ENCODE data around the gene DOLPP1. TPM values are rescaled to one million over a fixed set of nuclear protein-coding genes. Genes with fewer than 3 reads are reported as not detected.

The DOLPP1 gene
- total RNA-seq, 1 donor from 2014 or later, result 9.5 TPM

DNA sequence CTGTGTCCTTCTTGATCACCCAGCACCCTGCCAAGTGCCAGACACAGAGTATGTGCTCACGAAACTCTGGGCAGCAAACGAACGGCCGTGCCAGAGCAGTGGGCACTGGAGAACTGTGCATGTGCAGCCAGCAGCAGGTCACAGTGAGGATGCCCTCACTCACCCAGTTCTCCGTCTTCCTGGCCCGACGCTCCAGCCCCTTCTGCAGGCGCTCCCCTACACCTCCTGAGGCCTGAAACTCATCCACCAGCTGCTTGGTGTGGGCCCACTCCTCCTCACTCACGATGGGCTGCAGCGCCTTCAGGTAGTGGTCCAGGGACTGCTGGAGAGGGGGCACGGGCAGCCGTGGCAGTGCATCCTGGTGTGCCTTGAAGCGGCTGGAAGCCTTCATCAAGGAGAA is 26.7 kb downstream of the DOLPP1 start:
- Histone ChIP-seq H3K4me3 (no peak overlapping the region), H3K9me3 (no peaks in the 10 kb centered on the region), H3K27me3 (ENCODE audit: low read depth) (no peaks in the 10 kb centered on the region), H3K27ac (no peak overlapping the region), H3K4me1 (peaks cover 20% of the 10 kb centered on the region), H3K36me3 (peaks cover 14% of the 10 kb centered on the region)
- DNase-seq (no peak), ATAC-seq (no peak)
- intact Hi-C loops (cut with DNase I), result no loop called here
- TF ChIP-seq, protein P1, sequence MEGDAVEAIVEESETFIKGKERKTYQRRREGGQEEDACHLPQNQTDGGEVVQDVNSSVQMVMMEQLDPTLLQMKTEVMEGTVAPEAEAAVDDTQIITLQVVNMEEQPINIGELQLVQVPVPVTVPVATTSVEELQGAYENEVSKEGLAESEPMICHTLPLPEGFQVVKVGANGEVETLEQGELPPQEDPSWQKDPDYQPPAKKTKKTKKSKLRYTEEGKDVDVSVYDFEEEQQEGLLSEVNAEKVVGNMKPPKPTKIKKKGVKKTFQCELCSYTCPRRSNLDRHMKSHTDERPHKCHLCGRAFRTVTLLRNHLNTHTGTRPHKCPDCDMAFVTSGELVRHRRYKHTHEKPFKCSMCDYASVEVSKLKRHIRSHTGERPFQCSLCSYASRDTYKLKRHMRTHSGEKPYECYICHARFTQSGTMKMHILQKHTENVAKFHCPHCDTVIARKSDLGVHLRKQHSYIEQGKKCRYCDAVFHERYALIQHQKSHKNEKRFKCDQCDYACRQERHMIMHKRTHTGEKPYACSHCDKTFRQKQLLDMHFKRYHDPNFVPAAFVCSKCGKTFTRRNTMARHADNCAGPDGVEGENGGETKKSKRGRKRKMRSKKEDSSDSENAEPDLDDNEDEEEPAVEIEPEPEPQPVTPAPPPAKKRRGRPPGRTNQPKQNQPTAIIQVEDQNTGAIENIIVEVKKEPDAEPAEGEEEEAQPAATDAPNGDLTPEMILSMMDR (IDR thresholded peaks at IDR 0.05), result no peak

DNA sequence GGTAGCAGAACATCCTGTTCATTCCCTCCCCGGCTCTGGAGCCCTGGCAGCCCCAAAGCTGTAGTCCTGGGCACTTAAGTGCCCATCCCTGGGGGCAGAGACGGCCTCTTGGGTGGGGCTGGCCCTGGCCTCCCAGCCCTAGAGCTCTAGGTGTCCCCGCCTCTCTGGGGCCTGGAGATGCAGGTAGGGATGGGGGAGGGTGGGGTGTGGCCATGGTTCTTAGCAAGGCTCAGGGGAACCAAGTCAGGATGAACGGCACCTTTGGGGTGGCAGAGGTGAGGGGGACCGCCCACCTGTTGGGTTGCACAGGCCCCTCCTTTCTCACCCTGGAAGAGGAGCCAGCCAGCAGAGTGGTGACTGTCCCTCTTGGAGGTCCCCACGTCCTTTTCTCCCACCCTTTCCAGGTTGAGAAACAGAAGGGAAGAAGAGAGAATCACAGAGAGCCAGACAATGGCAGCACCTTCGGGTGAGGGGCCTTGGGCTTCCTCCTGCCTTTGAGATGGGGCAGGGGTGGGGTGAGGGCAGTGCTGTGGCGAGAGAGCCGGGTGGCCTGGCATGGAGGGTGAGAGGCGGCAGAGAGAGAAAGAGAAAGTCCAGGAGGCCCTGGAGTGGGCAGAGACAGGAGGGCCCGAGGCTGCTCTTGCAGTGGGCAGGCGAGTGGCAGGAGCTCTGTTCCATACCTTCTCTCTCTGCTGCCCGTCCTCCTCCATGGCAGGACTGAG is 27.3 kb downstream of the DOLPP1 start:
- Histone ChIP-seq H3K36me3 (peaks cover 14% of the 10 kb centered on the region), H3K27me3 (ENCODE audit: low read depth) (no peaks in the 10 kb centered on the region), H3K4me1 (peaks cover 26% of the 10 kb centered on the region), H3K27ac (no peak overlapping the region), H3K9me3 (no peaks in the 10 kb centered on the region), H3K4me3 (no peak overlapping the region)
- TF ChIP-seq, protein P1 (IDR thresholded peaks at IDR 0.05), result no peak
- DNase-seq (no peak), ATAC-seq (no peak)
- intact Hi-C loops (cut with DNase I), result no loop called here

DNA sequence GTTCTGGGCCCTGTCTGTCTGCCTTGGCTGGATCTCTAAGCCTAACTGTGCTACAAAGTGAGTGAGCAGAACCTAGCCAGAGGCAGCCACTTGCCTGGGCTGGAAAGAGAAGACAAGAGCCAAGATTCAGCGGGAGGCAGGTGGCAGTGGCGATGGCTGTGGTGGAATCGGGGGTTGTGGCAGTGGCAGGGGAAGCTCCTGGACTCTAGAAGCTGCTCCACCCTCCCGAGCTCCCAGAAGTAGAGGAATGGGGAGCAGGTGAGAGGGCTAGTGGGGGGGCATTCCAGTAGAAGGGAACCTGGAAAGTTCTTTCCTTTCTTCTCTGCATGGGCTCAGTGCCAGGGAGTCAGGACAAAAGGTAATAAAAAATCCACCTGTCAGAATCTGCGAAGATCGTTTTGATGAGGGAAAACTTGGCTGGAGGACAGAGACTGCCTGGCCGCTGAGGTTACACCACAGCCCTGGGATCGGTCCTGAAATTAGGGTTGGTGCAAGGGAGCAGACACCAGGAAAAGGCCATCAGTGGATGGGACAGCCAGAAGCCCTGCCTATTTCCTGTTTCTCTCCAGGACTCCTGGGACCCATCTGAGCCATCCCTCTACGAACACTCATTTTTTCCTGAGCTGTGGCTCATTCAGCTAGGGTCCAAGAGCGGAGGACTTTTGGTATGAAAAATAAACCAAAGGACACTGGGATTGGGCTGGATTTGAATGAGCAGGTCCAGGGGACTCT is 28.1 kb downstream of the DOLPP1 start:
- Histone ChIP-seq H3K36me3 (peaks cover 14% of the 10 kb centered on the region), H3K4me1 (peaks cover 31% of the 10 kb centered on the region), H3K9me3 (no peaks in the 10 kb centered on the region), H3K4me3 (no peak overlapping the region), H3K27ac (no peak overlapping the region), H3K27me3 (ENCODE audit: low read depth) (no peaks in the 10 kb centered on the region)
- intact Hi-C loops (cut with DNase I), result no loop called here
- ATAC-seq (no peak), DNase-seq (no peak)
- TF ChIP-seq, protein P1 (IDR thresholded peaks at IDR 0.05), result no peak

DNA sequence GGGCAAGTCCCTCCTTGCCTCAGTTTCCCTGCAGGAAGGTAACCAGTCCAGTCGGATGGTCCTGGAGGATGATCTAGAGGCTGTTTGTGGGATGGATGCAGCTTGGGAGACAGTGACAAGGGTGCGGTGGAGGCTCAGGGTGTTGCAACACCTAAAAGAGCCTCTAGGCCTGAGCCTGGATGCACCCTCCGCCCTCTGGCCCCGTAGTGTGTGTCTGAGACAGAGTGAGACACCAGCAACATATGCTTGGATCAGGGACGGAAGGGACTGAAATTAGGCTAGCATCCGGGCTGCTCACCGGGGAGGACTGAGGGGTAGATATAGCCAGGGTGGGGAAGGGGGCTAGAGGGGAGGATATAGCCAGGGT is 28.6 kb downstream of the DOLPP1 start:
- Histone ChIP-seq H3K4me1 (peaks cover 36% of the 10 kb centered on the region), H3K27me3 (ENCODE audit: low read depth) (no peaks in the 10 kb centered on the region), H3K36me3 (peaks cover 14% of the 10 kb centered on the region), H3K27ac (no peak overlapping the region), H3K4me3 (peak overlapping the region; percentile 73), H3K9me3 (no peaks in the 10 kb centered on the region)
- TF ChIP-seq, protein P1 (IDR thresholded peaks at IDR 0.05), result no peak
- DNase-seq (no peak), ATAC-seq (no peak)
- intact Hi-C loops (cut with DNase I), result no loop called here

DNA sequence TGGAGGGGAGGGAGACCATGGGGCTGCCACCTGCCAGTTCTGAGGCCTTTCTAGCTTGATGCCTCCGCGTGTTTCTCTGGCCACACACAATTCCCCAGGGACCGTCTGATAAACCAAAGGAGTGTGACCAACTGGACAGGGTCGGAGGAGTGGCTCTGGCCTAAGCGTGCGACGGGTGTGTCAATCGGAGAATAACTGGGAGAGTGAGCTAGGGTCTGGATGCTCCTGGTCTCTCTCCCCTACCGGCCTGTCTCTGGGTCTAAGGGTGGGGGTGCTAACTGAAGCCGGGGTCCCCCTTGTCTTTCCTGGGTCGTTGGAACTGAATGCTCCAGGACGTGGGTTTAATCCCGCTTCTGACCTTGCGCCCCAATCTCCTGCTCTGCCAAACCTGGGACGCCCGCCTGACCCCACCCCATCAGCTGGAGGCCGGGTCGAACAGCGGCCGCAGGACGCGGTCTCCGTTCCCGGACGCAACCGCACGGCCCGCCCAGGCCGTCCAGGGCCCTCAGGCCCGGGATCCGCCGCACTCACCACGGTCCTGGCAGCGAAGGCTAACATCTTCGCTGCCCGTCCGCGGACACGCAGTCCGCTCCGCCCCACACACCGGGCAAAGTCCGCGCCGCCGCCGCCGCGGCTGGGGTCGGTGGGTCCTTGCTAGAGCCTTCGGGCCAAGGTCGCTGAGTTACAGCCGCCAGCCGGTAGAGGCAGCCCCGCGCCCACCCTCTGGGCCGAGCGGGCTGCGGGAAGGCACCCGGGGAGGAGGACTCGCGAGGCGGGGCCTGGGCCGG is 29.2 kb downstream of the DOLPP1 start:
- H3K4me1 ChIP-seq, result peaks cover 39% of the 10 kb centered on the region
- ATAC-seq, result peak; percentile 1 to 43
- TF ChIP-seq, protein P1 (IDR thresholded peaks at IDR 0.05), result no peak
- intact Hi-C loops (cut with DNase I), result no loop called here
- H3K4me3 ChIP-seq, result peak overlapping the region; percentile 73
- H3K9me3 ChIP-seq, result no peaks in the 10 kb centered on the region
- no peaks in the 10 kb centered on the region for H3K27me3 ChIP-seq (ENCODE audit: low read depth)
- H3K36me3 ChIP-seq, result peaks cover 14% of the 10 kb centered on the region
- no peak for DNase-seq
- peak overlapping the region; percentile 93 for H3K27ac ChIP-seq
